Activated T-cell treated with anti-CD3 and anti-CD28 coated beads, Interleukin-2, amount 50 U/mL, for 72 hours (primary cell): ENCODE data around the gene ZSCAN10. TPM values are rescaled to one million over a fixed set of nuclear protein-coding genes. Genes with fewer than 3 reads are reported as not detected.

Source experiments
- ATAC-seq, 2 donors: fragments of 150-1000 bp; cut with Tn5 transposase; replicated peaks in 1 of 2; 2 replicates each; pipeline ENCODE4 v1.10.0; 2021; ENCODE audit warnings: moderate library complexity in 2 of 2, mild to moderate bottlenecking in 1 of 2
- DNase-seq, 2 donors: peaks; one replicate each; pipeline ENCODE4 v3.0.0; 2021 to 2022; ENCODE audit warnings: mixed read lengths in 1 of 2
- H3K27ac Mint-ChIP-seq: one replicate; pipeline ENCODE4 v1.8.0; 2022; ENCODE audit warnings: mild to moderate bottlenecking, moderate library complexity, mixed read lengths
- H3K27me3 Mint-ChIP-seq: one replicate; pipeline ENCODE4 v1.8.0; 2022; ENCODE audit warnings: low read depth, mixed read lengths
- H3K36me3 Mint-ChIP-seq, 2 donors: one replicate each; pipeline ENCODE4 v1.8.0; 2022; ENCODE audit warnings: mixed read lengths in 2 of 2, mild to moderate bottlenecking in 1 of 2; ENCODE audit not compliant: insufficient read depth in 2 of 2
- H3K4me1 Mint-ChIP-seq: one replicate; pipeline ENCODE4 v1.8.0; 2022; ENCODE audit warnings: low read depth, mixed read lengths
- H3K4me3 Mint-ChIP-seq, 2 donors: one replicate each; pipeline ENCODE4 v1.8.0; 2022; ENCODE audit warnings: mild to moderate bottlenecking in 2 of 2, mixed read lengths in 2 of 2, moderate library complexity in 2 of 2
- H3K9me3 Mint-ChIP-seq, 2 donors: one replicate each; pipeline ENCODE4 v1.8.0; 2022; ENCODE audit warnings: mixed read lengths in 2 of 2
- total RNA-seq, 2 donors: library from RNA; stranded (reverse); gene quantifications; one replicate each; pipeline ENCODE4 v1.2.3, GENCODE V29; 2022

ZSCAN10 gene
- total RNA-seq, 2 donors from 2014 or later = 0.28 to 0.48 TPM

DNA sequence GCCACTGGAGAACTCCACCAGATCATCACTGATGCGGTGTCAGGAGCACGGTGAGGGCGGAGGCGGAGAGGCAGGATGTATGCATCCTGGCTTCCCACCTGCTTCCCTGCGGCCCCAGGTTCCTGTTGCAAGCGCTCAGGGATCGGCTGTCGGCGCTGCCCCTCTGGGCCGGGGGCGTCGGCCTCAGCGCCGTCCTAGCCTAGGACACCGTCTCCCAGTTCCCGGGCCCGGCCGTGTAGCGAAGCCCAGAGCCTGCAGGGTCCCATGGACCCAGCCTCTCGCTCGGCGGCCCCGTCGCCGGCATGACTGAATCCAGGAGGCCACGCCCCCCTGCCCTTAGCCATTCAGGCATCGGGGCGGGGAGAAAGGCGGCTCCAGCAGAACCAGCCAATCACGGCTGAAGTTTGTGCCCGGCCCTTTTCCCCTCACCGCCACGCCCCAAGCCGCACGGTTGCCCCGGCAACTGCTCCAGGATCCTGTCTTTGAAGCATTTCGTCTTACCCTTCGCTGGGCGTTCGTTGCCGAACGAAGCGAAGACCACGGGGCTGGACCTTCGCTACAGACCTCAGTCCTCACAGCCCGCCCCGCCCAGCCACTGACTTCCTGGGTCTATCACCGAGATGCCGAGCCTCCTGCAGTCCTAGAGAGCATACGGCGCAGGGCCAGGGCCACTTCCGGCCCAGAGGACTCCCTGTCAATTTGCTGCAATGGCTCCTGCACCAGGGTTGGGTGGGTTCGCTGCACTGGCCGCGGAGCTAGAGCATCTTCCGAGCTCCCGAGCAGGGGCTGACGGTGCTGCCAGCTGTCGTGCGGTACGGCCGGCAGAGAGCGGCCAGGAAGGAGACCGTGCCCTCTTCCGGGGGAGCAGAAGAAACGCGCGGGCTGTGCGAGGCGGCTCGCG, 25.1 kb upstream of the ZSCAN10 start:
- no peaks in the 10 kb centered on the region for H3K27me3 Mint-ChIP-seq
- ATAC-seq (peak; percentile 89 to 91), DNase-seq (peak; percentile 97 to 99)
- peaks cover 0 to 3% of the 10 kb centered on the region in 2 donors for H3K36me3 Mint-ChIP-seq
- H3K27ac Mint-ChIP-seq = peak overlapping the region; percentile 74
- H3K9me3 Mint-ChIP-seq = no peaks in the 10 kb centered on the region
- H3K4me1 Mint-ChIP-seq = peaks cover 37% of the 10 kb centered on the region
- peak overlapping the region; percentile 98 to 99 for H3K4me3 Mint-ChIP-seq

DNA sequence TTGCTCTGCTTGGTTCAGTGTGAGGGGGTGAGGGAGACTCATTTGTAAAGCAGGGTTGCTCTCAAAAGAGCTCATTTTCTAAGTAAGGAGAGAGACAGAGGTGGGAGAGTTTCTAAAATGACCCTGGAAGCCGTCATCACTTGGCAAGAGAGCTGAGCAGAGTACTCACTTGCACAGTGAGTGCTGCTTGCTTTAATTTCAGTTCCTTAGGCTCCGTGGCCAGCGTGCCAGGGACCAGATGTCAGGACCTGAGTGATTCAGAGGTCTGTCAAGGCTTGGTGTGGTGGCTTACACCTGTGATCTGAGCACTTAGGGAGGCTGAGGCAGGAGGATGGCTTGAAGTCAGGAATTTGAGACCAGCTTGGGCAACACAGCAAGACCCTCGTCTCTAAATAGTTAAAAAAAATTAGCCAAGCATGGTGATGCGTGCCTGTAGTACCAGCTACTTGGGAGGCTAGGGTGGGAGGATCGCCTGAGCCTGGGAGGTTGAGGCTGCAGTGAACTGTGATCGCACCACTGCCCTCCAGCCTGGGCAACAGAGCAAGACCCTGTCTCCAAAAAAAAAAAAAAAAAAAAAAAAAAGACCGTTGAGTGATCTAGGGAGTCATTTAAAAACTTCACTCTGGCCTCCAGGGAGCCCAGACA, 24.0 kb upstream of the ZSCAN10 start:
- peak overlapping the region; percentile 74 for H3K27ac Mint-ChIP-seq
- ATAC-seq (no peak), DNase-seq (no peak)
- no peaks in the 10 kb centered on the region for H3K27me3 Mint-ChIP-seq
- peaks cover 28% of the 10 kb centered on the region for H3K4me1 Mint-ChIP-seq
- peaks cover 0 to 3% of the 10 kb centered on the region in 2 donors for H3K36me3 Mint-ChIP-seq
- peak overlapping the region; percentile 98 to 99 for H3K4me3 Mint-ChIP-seq
- H3K9me3 Mint-ChIP-seq = no peaks in the 10 kb centered on the region

DNA sequence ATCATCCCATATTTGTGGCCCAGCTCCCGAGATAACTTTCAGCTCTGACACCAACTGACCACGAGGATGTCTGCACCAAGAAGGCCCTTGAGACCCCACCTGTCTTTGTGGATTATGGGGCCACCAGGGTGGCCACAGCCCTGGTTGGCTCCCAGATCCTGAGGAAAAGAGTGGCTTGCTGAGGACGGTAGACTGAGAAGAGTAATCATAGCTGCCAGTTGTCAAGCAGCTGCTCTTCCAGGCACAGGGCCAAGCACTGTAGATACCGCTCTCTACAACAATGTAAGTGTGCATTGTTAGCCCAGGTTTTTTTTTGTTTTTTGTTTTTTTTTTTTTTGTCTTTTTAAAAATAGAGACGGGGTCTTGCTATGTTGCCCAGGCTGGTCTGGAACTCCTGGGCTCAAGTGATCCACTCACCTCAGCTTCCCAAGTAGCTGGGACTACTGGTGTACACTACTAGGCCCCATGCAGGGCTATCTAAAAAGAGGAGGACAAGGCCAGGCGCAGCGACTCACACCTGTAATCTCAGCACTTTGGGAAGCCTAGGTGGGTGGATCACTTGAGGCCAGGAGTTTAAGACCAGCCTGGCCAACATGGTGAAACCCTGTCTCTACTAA, 22.9 kb upstream of the ZSCAN10 start:
- Mint-ChIP-seq H3K4me1 (peaks cover 22% of the 10 kb centered on the region), H3K27me3 (no peaks in the 10 kb centered on the region), H3K9me3 (no peaks in the 10 kb centered on the region), H3K27ac (no peak overlapping the region), H3K4me3 (no peak overlapping the region), H3K36me3 (no peaks in the 10 kb centered on the region)
- ATAC-seq (no peak), DNase-seq (no peak)

DNA sequence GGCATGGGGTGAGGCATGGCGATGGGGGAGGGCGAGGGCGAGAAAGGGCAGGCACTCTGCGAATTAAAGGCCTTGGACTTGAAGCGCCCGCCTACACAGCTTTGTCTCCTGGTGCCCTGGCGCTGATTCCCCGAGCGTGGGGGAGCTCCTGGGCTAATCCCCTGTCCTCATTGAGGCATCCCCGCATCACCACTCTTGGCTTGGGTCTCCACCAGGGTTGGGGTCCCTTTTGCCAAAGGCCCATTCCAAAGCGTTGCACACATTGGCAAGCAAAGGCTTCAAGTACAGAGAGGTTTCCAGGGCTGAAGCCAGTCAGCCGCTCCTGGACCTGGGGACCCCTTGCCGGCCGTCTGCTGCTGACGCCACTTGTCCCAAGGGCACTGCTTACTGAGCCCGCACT, 21.3 kb upstream of the ZSCAN10 start:
- Mint-ChIP-seq H3K4me1 (peaks cover 16% of the 10 kb centered on the region), H3K9me3 (no peaks in the 10 kb centered on the region), H3K4me3 (no peak overlapping the region), H3K27ac (no peak overlapping the region), H3K36me3 (no peaks in the 10 kb centered on the region), H3K27me3 (no peaks in the 10 kb centered on the region)
- no peak for DNase-seq
- ATAC-seq = no peak

DNA sequence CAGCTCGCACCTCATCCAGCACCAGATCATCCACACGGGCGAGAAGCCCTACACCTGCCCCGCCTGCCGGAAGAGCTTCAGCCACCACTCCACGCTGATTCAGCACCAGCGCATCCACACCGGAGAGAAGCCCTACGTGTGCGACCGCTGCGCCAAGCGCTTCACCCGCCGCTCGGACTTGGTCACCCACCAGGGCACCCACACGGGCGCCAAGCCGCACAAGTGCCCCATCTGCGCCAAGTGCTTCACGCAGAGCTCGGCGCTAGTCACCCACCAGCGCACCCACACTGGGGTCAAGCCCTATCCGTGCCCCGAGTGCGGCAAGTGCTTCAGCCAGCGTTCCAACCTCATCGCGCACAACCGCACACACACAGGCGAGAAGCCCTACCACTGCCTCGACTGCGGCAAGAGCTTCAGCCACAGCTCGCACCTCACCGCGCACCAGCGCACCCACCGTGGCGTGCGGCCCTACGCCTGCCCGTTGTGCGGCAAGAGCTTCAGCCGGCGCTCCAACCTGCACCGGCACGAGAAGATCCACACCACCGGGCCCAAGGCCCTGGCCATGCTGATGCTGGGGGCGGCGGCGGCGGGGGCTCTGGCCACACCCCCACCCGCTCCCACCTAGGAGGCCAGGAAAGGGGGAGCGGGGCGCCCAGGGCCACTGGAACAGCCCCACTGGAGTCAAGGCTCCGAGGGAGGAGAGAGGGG, 20.8 kb upstream of the ZSCAN10 start:
- Mint-ChIP-seq H3K4me3 (no peak overlapping the region), H3K4me1 (peaks cover 11% of the 10 kb centered on the region), H3K27me3 (no peaks in the 10 kb centered on the region), H3K36me3 (no peaks in the 10 kb centered on the region), H3K9me3 (no peaks in the 10 kb centered on the region), H3K27ac (no peak overlapping the region)
- ATAC-seq (no peak), DNase-seq (no peak)

DNA sequence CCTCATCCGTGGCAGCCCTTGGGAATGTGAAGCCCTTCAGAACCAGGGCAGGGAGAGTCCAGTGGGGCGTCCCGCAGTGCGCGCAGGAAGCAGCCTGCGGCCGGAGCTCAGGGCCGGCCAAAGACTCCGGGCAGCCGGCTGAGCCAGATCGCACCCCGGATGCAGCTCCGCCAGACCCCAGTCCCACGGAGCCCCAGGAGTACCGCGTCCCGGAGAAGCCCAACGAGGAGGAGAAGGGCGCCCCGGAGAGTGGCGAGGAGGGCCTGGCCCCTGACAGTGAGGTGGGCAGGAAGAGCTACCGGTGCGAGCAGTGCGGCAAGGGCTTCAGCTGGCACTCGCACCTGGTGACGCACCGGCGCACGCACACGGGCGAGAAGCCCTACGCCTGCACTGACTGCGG, 20.2 kb upstream of the ZSCAN10 start:
- DNase-seq (no peak), ATAC-seq (no peak)
- Mint-ChIP-seq H3K9me3 (no peaks in the 10 kb centered on the region), H3K4me1 (peaks cover 11% of the 10 kb centered on the region), H3K27ac (no peak overlapping the region), H3K36me3 (no peaks in the 10 kb centered on the region), H3K27me3 (no peaks in the 10 kb centered on the region), H3K4me3 (no peak overlapping the region)

DNA sequence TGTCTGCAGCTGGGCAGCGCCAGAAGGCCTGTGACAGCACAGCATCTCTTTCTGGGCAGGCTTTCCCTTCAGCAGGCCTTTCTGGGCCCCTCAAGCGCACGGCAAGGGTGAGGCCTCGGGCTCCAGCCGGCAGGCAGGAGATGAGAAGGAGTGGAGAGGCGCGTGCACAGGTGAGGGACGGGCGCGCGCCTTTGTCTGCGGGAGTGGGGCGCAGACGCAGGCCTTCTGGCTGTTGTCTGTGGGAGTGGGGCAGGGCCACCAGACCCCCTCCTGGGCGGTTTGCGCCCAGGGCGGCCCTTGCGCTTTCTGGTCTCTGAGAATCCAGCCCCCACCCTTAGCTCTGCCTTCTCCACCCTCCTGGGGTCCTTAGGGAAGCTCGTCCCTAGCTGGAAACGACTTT, 19.8 kb upstream of the ZSCAN10 start:
- Mint-ChIP-seq H3K27ac (no peak overlapping the region), H3K4me1 (peaks cover 11% of the 10 kb centered on the region), H3K27me3 (no peaks in the 10 kb centered on the region), H3K36me3 (no peaks in the 10 kb centered on the region), H3K9me3 (no peaks in the 10 kb centered on the region), H3K4me3 (no peak overlapping the region)
- no peak for ATAC-seq
- no peak for DNase-seq

DNA sequence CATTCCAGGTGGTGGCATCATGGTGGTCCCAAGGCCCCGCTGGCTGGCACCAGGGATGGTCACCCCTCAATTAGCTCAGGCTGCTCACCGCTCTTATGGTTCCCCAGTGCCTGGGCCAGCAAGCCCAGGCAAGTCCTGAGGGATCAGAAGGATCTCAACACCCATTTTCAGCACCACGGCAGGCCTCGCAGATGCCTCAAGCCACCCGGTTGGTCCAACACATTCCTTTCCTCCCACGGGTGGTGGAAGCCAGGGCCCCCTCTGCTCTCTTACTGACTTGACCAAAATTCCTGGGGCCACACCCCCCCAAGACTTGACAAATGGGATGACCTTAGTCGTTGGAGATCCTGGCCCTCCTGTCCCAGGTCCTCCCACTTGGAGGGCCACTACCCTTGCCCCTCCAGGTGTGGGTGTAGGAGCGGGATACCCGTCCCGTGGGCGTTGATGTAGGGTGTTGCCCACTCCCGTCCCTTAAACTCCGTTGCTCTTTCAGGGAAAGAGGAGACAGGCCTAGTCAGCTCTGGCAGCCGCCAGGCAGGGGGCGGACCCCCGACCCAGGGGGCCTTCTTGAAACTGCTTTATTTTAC, 19.2 kb upstream of the ZSCAN10 start:
- Mint-ChIP-seq H3K4me1 (peaks cover 5% of the 10 kb centered on the region), H3K27me3 (no peaks in the 10 kb centered on the region), H3K4me3 (no peak overlapping the region), H3K36me3 (no peaks in the 10 kb centered on the region), H3K27ac (no peak overlapping the region), H3K9me3 (no peaks in the 10 kb centered on the region)
- no peak for DNase-seq
- no peak for ATAC-seq

DNA sequence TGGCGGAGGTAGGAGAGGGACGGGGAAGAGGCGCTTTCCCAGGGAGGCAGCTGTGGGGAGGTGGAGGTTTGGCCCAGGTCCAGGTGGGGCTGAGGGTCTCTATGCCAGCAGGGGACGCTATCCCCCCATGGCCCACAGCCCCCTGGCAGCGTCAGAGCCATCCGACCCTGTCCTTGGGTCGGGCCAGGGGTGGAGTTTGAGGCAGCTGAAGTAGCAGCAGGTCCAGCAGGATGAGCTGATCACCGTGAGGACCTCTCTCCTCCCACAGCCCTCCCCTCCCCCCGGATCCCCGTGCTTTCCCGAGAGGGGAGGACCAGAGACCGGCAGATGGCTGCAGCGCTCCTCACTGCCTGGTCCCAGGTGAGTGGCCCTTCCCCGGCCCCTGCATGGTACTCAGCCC, 16.5 kb upstream of the ZSCAN10 start:
- Mint-ChIP-seq H3K9me3 (no peaks in the 10 kb centered on the region), H3K36me3 (no peaks in the 10 kb centered on the region), H3K27ac (no peak overlapping the region), H3K4me3 (no peak overlapping the region), H3K4me1 (no peaks in the 10 kb centered on the region), H3K27me3 (no peaks in the 10 kb centered on the region)
- ATAC-seq (no peak), DNase-seq (no peak)

DNA sequence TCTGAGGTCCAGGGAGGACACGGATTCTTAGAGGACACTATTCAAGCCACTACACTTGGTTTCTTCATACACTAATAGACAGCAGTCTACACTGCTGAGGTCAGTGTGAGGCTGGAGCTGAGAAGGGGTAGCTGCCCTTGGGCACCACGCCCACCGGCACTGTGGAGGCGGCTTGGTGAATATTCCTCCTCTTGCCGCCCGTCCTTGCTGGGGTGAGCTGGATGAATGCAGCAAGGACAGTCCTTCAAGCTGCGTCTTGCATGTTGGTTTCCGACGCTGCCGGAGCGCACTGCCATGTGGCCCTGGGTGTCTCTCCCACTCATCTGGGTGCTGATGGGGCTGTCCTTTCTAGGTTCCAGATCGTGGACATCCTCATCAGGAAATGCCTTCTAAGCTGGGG, 15.9 kb upstream of the ZSCAN10 start:
- H3K27ac Mint-ChIP-seq = no peak overlapping the region
- H3K4me1 Mint-ChIP-seq = no peaks in the 10 kb centered on the region
- H3K36me3 Mint-ChIP-seq = no peaks in the 10 kb centered on the region
- H3K4me3 Mint-ChIP-seq = no peak overlapping the region
- no peak for ATAC-seq
- H3K9me3 Mint-ChIP-seq = no peaks in the 10 kb centered on the region
- H3K27me3 Mint-ChIP-seq = no peaks in the 10 kb centered on the region
- no peak for DNase-seq

DNA sequence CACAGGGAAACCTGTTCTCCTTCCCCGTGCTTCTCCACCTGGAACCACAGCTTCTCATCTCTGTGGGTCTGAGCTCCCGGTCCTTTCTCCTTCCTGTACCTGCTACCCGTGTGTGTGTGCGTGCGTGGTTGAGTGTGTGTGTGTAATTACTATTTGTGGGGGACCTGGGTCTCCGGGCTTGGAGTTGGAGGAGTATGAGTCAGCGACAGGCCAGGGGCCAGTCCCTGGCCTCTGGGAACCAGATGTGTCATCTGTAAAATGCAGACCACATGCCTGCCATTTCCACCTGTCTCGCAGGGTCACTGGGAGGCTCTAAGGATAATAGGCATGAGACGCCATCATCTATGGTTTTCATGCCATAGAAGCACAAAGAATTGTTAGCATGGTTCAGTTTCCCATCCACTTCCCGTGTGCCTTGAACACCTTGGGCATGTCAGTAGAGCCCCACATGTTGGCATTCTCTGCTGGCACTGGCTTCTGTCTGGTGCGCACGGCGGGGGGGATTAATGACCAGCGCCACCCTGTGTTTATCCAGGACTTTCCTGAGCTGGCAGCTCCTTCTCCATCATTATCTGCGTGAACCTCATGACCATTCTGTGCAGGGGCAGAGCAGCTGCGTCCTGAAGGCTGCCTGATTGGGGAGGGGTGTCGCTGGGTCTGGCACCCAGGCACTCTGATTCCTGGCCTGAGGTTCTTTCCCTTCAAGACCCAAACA, 14.8 kb upstream of the ZSCAN10 start:
- ATAC-seq = no peak
- Mint-ChIP-seq H3K27me3 (no peaks in the 10 kb centered on the region), H3K4me3 (no peak overlapping the region), H3K4me1 (no peaks in the 10 kb centered on the region), H3K27ac (no peak overlapping the region), H3K9me3 (no peaks in the 10 kb centered on the region), H3K36me3 (no peaks in the 10 kb centered on the region)
- DNase-seq = no peak

DNA sequence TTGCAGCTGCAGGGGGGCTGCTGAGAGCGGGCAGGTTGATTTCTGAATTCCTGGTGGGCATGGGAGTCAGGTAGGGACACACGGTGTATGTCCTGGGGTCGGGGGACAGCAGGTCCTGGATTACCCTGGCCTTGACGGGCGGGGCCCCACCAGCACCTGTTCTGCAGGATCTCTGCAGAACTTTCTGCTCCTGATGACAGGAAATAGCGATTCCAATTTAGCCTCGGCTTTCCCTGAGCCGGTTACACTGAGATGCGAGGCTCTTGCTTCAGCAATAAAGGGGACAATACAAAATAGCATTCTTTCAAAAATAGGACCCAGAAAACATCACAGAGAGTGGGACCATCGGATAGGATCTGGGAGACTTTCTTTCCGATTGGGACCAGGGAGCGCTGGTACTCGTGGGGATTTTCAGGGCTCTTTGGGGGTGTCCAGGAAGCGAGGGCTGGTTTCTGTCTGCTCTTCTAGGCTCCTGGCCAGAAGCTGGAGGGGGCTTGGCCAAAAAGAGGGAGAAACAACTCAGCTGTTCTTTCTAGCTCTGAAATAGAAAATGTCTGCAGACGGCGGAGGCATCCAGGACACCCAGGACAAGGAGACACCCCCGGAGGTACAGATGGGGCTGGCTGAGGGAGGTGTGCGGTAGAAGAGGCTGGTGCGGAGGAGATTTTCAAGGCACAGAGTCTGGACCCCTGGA, 13.9 kb upstream of the ZSCAN10 start:
- ATAC-seq (no peak), DNase-seq (no peak)
- Mint-ChIP-seq H3K9me3 (no peaks in the 10 kb centered on the region), H3K27me3 (no peaks in the 10 kb centered on the region), H3K36me3 (no peaks in the 10 kb centered on the region), H3K4me3 (no peak overlapping the region), H3K4me1 (no peaks in the 10 kb centered on the region), H3K27ac (no peak overlapping the region)
